Ascending aorta (tissue), 2 donors: ENCODE data around the gene MKX. TPM values are rescaled to one million over a fixed set of nuclear protein-coding genes. Genes with fewer than 3 reads are reported as not detected.

Experiments
- DNase-seq, 2 donors: peaks; one replicate each; pipeline ENCODE4 v3.0.0-alpha.2; 2019; ENCODE audit warnings: low spot score in 2 of 2
- H3K27ac ChIP-seq, 2 donors: fragments of 200-600 bp; sonication (generic); one replicate each; pipeline ENCODE4 v1.5.1; 2016 to 2017; ENCODE audit warnings: mild to moderate bottlenecking in 1 of 2
- H3K27me3 ChIP-seq: fragments of 200-600 bp; sonication (generic); one replicate; pipeline ENCODE4 v1.5.1; 2017
- H3K36me3 ChIP-seq, 2 donors: fragments of 200-600 bp; sonication (generic); one replicate each; pipeline ENCODE4 v1.5.1; 2016
- H3K4me1 ChIP-seq, 2 donors: fragments of 200-600 bp; sonication (generic); one replicate each; pipeline ENCODE4 v1.5.1; 2016 to 2017; ENCODE audit warnings: mild to moderate bottlenecking in 1 of 2
- H3K4me3 ChIP-seq, 2 donors: fragments of 200-600 bp; sonication (generic); one replicate each; pipeline ENCODE4 v1.5.1; 2016 to 2017; ENCODE audit warnings: mild to moderate bottlenecking in 1 of 2
- H3K9me3 ChIP-seq, 2 donors: fragments of 200-600 bp; sonication (generic); one replicate each; pipeline ENCODE4 v1.5.1; 2016
- intact Hi-C: fragments of 100-400 bp; cut with DNase I; formaldehyde crosslinking; loops from one replicate; pipeline ENCODE4 v1.15.1; 2023
- total RNA-seq: library from RNA; depleted of rRNA; stranded (reverse); fragments of >200 nt; gene quantifications from one replicate; pipeline ENCODE4 v1.1.0, GENCODE V29; 2016
- TF ChIP-seq, protein P1 (sequence below), 3 experiments: fragments of 200-600 bp in 2 of 3; fragments of 450-650 bp in 1 of 3; sonication (generic) in 2 of 3; IDR thresholded peaks; one replicate each; pipeline ENCODE4 v1.5.1; 2016 to 2019; ENCODE audit warnings: antibody characterized with exemption in 3 of 3, mild to moderate bottlenecking in 1 of 3, moderate library complexity in 1 of 3

Gene MKX
- total RNA-seq, 1 donor from 2014 or later: 15.8 TPM

DNA sequence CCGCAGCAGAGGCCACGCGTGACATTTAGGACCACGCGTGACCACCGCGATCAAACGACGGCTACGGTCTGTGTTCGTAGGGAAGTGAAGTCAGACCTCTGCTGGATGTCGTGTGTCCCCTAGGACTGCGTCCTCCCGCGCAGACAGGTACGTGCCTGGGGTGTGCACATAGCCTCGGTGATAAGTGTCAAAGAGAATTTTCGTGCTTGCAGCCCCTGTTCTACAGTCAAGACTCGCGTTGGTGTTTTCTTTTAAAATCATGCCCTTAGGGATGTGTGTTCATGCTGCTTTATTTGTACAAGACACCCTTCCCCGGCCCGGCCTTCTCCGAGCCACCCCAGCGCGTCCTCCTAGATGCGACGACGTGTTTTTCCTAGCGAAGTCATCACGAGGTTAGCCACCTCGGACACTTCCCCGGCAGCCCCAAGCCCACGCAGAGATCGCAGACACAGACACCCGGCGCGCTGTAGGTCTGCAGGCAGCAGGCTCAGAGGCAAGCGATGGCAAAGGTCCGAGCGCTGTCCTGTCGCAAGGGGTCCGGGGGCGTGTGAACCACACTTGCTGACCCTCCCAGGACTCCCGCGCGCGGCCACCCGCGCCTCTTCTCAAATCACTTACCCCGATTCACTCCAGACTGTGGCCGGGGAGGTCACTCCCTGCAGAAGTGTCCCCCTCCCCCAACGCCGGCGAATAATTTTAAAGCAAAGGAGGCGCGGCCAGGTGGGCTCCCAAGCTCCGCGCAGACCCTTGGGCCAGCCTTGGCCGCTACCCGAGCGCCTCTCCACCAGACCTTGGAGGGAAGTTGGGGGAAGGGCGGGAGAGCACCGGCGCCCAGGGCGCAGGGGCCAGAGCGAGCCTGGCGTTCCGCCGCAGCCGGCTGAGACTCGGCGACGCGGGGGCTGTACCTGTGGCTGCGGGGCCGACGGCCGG, 552 bp downstream of the MKX start:
- intact Hi-C loops: loop anchor here (2.0 to 5.0 kb wide), 4 partner anchors 240 to 637 kb away; partner anchors contain the start of genes MPP7 and RAB18
- peak overlapping the region; percentile 92 to 98 for H3K27ac ChIP-seq
- peaks cover 0 to 9% of the 10 kb centered on the region in 2 donors for H3K4me1 ChIP-seq
- H3K9me3 ChIP-seq: no peaks in the 10 kb centered on the region
- H3K4me3 ChIP-seq: peak overlapping the region; percentile 50 to 78
- H3K27me3 ChIP-seq: no peaks in the 10 kb centered on the region
- peak in 1 of 2 donors; percentile 65 for DNase-seq
- no peaks in the 10 kb centered on the region for H3K36me3 ChIP-seq
- TF ChIP-seq, protein P1, sequence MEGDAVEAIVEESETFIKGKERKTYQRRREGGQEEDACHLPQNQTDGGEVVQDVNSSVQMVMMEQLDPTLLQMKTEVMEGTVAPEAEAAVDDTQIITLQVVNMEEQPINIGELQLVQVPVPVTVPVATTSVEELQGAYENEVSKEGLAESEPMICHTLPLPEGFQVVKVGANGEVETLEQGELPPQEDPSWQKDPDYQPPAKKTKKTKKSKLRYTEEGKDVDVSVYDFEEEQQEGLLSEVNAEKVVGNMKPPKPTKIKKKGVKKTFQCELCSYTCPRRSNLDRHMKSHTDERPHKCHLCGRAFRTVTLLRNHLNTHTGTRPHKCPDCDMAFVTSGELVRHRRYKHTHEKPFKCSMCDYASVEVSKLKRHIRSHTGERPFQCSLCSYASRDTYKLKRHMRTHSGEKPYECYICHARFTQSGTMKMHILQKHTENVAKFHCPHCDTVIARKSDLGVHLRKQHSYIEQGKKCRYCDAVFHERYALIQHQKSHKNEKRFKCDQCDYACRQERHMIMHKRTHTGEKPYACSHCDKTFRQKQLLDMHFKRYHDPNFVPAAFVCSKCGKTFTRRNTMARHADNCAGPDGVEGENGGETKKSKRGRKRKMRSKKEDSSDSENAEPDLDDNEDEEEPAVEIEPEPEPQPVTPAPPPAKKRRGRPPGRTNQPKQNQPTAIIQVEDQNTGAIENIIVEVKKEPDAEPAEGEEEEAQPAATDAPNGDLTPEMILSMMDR (IDR thresholded peaks at IDR 0.05): no peak

DNA sequence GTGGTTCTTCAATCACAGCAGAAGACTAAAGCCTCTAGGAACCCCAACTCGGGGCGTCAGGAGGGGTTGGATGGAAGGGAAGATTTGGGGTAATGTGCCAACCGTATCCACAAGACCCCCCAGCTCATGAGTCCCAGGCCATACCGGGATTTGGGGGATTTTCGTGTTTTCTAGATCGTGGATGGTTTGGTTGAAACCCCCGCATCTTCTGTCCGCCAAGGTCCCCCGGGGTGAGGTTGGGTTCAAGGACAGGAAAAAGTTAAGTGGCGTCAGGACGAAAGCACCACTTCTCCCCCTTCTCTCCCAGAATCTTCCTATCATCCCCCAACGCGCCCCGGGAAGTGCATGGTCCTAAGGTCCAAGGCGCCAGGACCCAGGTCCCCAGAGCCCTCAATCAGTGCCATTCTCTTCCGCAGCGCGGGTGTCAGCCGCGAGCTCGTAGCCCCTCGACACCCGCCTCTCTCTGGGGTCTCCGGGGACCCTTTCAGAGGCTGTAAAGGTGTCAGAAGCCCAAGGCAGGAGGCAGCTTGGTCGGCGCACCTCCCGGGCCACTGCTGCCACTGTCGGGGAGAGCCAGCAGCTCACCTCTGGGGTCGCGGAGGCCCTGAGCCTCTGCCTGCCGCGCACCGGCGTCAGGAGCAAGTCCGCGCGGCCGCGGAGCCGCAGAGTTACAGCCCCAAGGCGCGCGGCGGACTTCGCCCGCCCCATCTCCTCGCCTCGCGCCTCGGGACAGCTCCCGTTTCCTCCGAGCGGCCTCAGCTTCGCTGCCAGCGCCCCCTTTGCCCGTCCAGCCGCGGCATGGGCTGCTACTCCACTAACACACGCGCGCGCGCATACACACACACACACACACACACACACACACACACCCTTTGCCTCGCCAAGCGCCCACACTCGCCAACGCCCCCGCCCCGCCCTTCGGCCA, 1.5 kb downstream of the MKX start:
- Histone ChIP-seq H3K27ac (peak overlapping the region; percentile 92 to 98), H3K4me1 (peaks cover 0 to 9% of the 10 kb centered on the region in 2 donors), H3K9me3 (no peaks in the 10 kb centered on the region), H3K36me3 (no peaks in the 10 kb centered on the region), H3K27me3 (no peaks in the 10 kb centered on the region), H3K4me3 (peak overlapping the region; percentile 50 to 78)
- DNase-seq: peak in 1 of 2 donors; percentile 80
- intact Hi-C loops: loop anchor here (2.0 to 5.0 kb wide), 9 partner anchors 29 to 638 kb away; partner anchors contain the start of genes MPP7 and RAB18
- TF ChIP-seq, protein P1 (IDR thresholded peaks at IDR 0.05): peak in 1 of 3 experiments; percentile 12

DNA sequence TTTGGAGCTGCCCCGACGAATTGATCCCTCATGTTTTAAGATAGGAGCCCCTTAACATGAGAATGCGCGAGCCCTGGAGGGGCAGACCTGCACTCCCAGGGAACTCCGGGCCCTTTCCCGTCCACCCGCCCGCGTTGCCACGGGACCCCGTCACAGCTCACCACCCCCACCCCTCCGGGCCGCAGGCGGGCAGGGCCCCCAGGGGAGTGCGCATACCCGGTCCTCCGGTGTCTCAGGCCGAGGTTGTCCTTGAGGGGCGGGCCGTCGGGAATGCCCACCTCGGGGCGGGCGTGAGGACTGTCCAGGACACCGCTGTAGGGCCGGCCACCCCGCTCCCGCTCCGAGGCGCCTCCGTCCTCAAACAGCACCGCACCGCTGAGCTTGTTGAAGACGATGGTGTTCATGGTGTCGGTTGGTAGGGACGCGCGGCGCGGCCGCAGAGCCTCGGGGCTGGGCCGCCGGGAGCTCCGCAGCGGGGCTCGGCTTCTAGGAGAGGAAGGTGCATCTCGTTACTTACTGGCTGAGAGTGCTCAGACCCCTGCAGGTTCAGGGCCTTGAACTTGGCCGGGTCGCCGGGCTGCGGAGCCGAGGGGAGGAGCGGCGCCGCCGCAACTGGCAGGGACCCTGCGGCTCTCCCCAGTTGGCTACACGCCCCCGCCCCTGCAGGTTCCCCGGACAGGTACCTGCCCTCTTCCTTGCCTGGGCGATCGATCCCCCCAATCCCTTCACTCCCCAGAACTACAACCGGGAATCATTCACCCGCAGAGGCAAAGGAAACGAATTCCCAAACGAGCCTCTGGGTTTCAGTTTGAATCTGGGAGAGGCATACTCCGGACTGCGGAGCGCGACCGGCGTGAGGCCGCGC, 2.4 kb downstream of the MKX start:
- peak in 1 of 2 donors; percentile 77 for DNase-seq
- peak overlapping the region; percentile 92 to 98 for H3K27ac ChIP-seq
- intact Hi-C loops: loop anchor here (2.0 to 5.0 kb wide), 7 partner anchors 28 to 639 kb away; no protein-coding TSS in a partner anchor
- H3K9me3 ChIP-seq: no peaks in the 10 kb centered on the region
- H3K4me3 ChIP-seq: peak overlapping the region; percentile 50 to 78
- TF ChIP-seq, protein P1 (IDR thresholded peaks at IDR 0.05): no peak
- no peaks in the 10 kb centered on the region for H3K27me3 ChIP-seq
- no peaks in the 10 kb centered on the region for H3K36me3 ChIP-seq
- peaks cover 0 to 9% of the 10 kb centered on the region in 2 donors for H3K4me1 ChIP-seq

DNA sequence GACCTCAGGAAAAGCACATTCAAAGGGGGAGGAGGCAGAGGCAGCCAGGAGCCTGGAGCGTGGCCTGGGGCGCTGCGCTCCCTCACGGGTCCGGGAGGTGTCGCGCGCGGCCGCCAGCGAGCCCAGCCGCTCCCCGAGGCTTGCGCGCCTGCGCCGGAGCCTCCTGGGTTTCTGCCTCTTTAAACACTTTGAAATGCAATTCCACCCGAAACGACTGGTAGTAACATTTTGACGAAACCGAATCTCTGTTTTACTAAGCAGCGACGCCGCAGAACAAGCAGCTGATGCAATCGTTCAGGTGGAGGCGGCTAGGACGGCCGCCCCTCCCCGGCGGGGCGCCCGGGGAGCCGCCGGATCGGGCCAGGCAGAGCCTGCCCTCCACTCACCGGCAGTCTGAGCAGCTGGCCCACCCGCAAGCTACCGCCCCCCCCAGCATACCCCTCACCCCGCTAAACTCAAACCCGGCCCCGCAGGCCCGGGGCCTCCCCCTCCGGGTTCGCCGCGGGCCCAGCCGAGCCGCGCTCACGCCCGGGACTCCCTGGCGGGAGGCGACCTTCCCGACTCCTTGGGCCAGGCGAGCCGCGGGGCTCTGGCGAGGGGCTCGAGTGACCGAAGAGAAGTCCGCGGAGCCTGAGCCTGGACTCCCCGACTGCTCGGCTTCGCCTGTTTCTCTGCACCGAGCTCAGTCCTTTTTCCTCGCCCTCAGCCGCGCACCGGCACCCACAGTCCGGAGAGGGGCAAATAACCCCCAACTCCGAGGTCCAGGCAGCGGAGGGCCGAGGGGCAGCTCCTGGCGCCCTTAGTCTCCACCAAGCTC, 3.2 kb downstream of the MKX start:
- H3K4me3 ChIP-seq: peak overlapping the region; percentile 50 to 78
- peak overlapping the region; percentile 92 to 98 for H3K27ac ChIP-seq
- no peaks in the 10 kb centered on the region for H3K27me3 ChIP-seq
- intact Hi-C loops: loop anchor here (2.0 to 5.0 kb wide), 7 partner anchors 28 to 640 kb away; no protein-coding TSS in a partner anchor
- H3K4me1 ChIP-seq: peaks cover 0 to 9% of the 10 kb centered on the region in 2 donors
- H3K9me3 ChIP-seq: no peaks in the 10 kb centered on the region
- TF ChIP-seq, protein P1 (IDR thresholded peaks at IDR 0.05): peak; percentile 86 to 90 (median 90)
- peak in 1 of 2 donors; percentile 93 for DNase-seq
- H3K36me3 ChIP-seq: no peaks in the 10 kb centered on the region
